Ectodermal cell (in vitro differentiated cells): ENCODE results near the gene FCER1A.

Experiments used
- H3K27ac ChIP-seq: 2 replicates; pipeline ENCODE4 v1.7.0; 2013; ENCODE audit warnings: mild to moderate bottlenecking, low read depth, low read length; ENCODE audit not compliant: insufficient read depth, poor library complexity, severe bottlenecking
- H3K27me3 ChIP-seq: 2 replicates; pipeline ENCODE4 v1.7.0; 2013; ENCODE audit warnings: mild to moderate bottlenecking, low read length; ENCODE audit not compliant: insufficient read depth, control insufficient read depth, poor library complexity, severe bottlenecking
- H3K36me3 ChIP-seq: one replicate; pipeline ENCODE4 v1.7.0; 2013; ENCODE audit warnings: low read length; ENCODE audit not compliant: control insufficient read depth, insufficient read depth
- H3K4me1 ChIP-seq: one replicate; pipeline ENCODE4 v1.7.0; 2013; ENCODE audit warnings: low read length; ENCODE audit not compliant: control insufficient read depth, insufficient read depth
- H3K4me3 ChIP-seq: 2 replicates; pipeline ENCODE4 v1.7.0; 2013; ENCODE audit warnings: low read depth, low read length, control low read depth; ENCODE audit not compliant: insufficient read depth
- H3K9me3 ChIP-seq: 2 replicates; pipeline ENCODE4 v1.7.0; 2013; ENCODE audit warnings: mild to moderate bottlenecking, low read length, moderate library complexity; ENCODE audit not compliant: control insufficient read depth
- WGBS, 2 experiments: methylation state at CpG; one replicate each; pipeline ENCODE4 v1.1.7; 2013; ENCODE audit warnings: missing lambda C conversion rate in 2 of 2; 5-methylcytosine and 5-hydroxymethylcytosine counted together

Gene FCER1A

GRCh38 chr1:159296706-159297375, 5.3 kb upstream of the FCER1A start:
- WGBS, 2 experiments, result 84 to 88% methylated on average over 9 of the region's 9 CpGs
- Histone ChIP-seq H3K4me1 (no peaks in the 10 kb centered on the region), H3K36me3 (no peaks in the 10 kb centered on the region), H3K4me3 (no peak overlapping the region), H3K27me3 (no peaks in the 10 kb centered on the region), H3K9me3 (no peaks in the 10 kb centered on the region), H3K27ac (no peak overlapping the region)

- 92 to 94% methylated on average over 4 of the region's 4 CpGs for WGBS, 2 experiments
- Histone ChIP-seq H3K4me1 (no peaks in the 10 kb centered on the region), H3K4me3 (no peak overlapping the region), H3K27me3 (no peaks in the 10 kb centered on the region), H3K27ac (no peak overlapping the region), H3K36me3 (no peaks in the 10 kb centered on the region), H3K9me3 (no peaks in the 10 kb centered on the region)
These were observed 2.0 kb upstream of the FCER1A start for GRCh38 chr1:159300146-159300545.

- 44 to 46% methylated on average over 5 of the region's 5 CpGs for WGBS, 2 experiments
- Histone ChIP-seq H3K27me3 (no peaks in the 10 kb centered on the region), H3K4me1 (no peaks in the 10 kb centered on the region), H3K9me3 (no peaks in the 10 kb centered on the region), H3K4me3 (no peak overlapping the region), H3K36me3 (no peaks in the 10 kb centered on the region), H3K27ac (no peak overlapping the region)
These were observed 5.3 kb downstream of the FCER1A start for GRCh38 chr1:159307346-159308020.

GRCh38 chr1:159311679-159312078, 9.5 kb downstream of the FCER1A start:
- no peaks in the 10 kb centered on the region for H3K9me3 ChIP-seq
- no peak overlapping the region for H3K4me3 ChIP-seq
- no peaks in the 10 kb centered on the region for H3K27me3 ChIP-seq
- H3K27ac ChIP-seq, result no peak overlapping the region
- no peaks in the 10 kb centered on the region for H3K36me3 ChIP-seq
- H3K4me1 ChIP-seq, result no peaks in the 10 kb centered on the region

- no peaks in the 10 kb centered on the region for H3K36me3 ChIP-seq
- H3K27ac ChIP-seq, result no peak overlapping the region
- no peak overlapping the region for H3K4me3 ChIP-seq
- H3K27me3 ChIP-seq, result no peaks in the 10 kb centered on the region
- H3K9me3 ChIP-seq, result no peaks in the 10 kb centered on the region
- no peaks in the 10 kb centered on the region for H3K4me1 ChIP-seq
These were observed 13.2 kb downstream of the FCER1A start for GRCh38 chr1:159315381-159315780.

- Histone ChIP-seq H3K4me3 (no peak overlapping the region), H3K27ac (no peak overlapping the region), H3K4me1 (no peaks in the 10 kb centered on the region), H3K9me3 (no peaks in the 10 kb centered on the region), H3K27me3 (no peaks in the 10 kb centered on the region), H3K36me3 (no peaks in the 10 kb centered on the region)
- 89 to 98% methylated on average over 7 to 8 of the region's 8 CpGs for WGBS, 2 experiments
These were observed 16.8 kb downstream of the FCER1A start for GRCh38 chr1:159318784-159319551.

- Histone ChIP-seq H3K27me3 (no peaks in the 10 kb centered on the region), H3K27ac (no peak overlapping the region), H3K36me3 (no peaks in the 10 kb centered on the region), H3K9me3 (no peaks in the 10 kb centered on the region), H3K4me3 (no peak overlapping the region), H3K4me1 (no peaks in the 10 kb centered on the region)
- 88 to 94% methylated on average over 2 of the region's 2 CpGs for WGBS, 2 experiments
These were observed 32.7 kb downstream of the FCER1A start for GRCh38 chr1:159334797-159335196.

GRCh38 chr1:159338018-159338417, 35.9 kb downstream of the FCER1A start:
- Histone ChIP-seq H3K4me3 (no peak overlapping the region), H3K27ac (no peak overlapping the region), H3K9me3 (no peaks in the 10 kb centered on the region), H3K4me1 (no peaks in the 10 kb centered on the region), H3K27me3 (no peaks in the 10 kb centered on the region), H3K36me3 (no peaks in the 10 kb centered on the region)

GRCh38 chr1:159339536-159339935, 37.4 kb downstream of the FCER1A start:
- WGBS, 2 experiments, result 77 to 98% methylated on average over 1 of the region's 1 CpG
- Histone ChIP-seq H3K4me3 (no peak overlapping the region), H3K9me3 (no peaks in the 10 kb centered on the region), H3K27ac (no peak overlapping the region), H3K36me3 (no peaks in the 10 kb centered on the region), H3K4me1 (no peaks in the 10 kb centered on the region), H3K27me3 (no peaks in the 10 kb centered on the region)

GRCh38 chr1:159341736-159342135, 39.6 kb downstream of the FCER1A start:
- Histone ChIP-seq H3K27ac (no peak overlapping the region), H3K36me3 (no peaks in the 10 kb centered on the region), H3K27me3 (no peaks in the 10 kb centered on the region), H3K4me3 (no peak overlapping the region), H3K4me1 (no peaks in the 10 kb centered on the region), H3K9me3 (no peaks in the 10 kb centered on the region)
- WGBS, 2 experiments, result 73 to 74% methylated on average over 2 of the region's 2 CpGs
